HG03575 (cell line): ENCODE measurements around the gene SPON2.

Experiments used
- ATAC-seq: cut with Tn5 transposase; IDR thresholded peaks from one replicate; pipeline ENCODE4 v1.9.1; 2021; ENCODE audit not compliant: unreplicated experiment, insufficient number of reproducible peaks, low FRiP score; ENCODE audit errors: extremely low read depth

Gene SPON2

GRCh38 chr4:1198098-1198844 lies 25.9 kb upstream of the SPON2 start:
- ATAC-seq = no peak

GRCh38 chr4:1196421-1197183 lies 24.2 kb upstream of the SPON2 start:
- ATAC-seq = no peak

GRCh38 chr4:1195891-1196401 lies 23.6 kb upstream of the SPON2 start:
- no peak for ATAC-seq

- no peak for ATAC-seq
Observed at GRCh38 chr4:1195109-1195671, 22.8 kb upstream of the SPON2 start.

- ATAC-seq = no peak
Observed at GRCh38 chr4:1194010-1194900, 21.9 kb upstream of the SPON2 start.

GRCh38 chr4:1193206-1194009 lies 21.0 kb upstream of the SPON2 start:
- no peak for ATAC-seq

GRCh38 chr4:1192493-1193205 lies 20.3 kb upstream of the SPON2 start:
- no peak for ATAC-seq

- no peak for ATAC-seq
Observed at GRCh38 chr4:1192091-1192492, 19.7 kb upstream of the SPON2 start.

- ATAC-seq = no peak
Observed at GRCh38 chr4:1191621-1192020, 19.2 kb upstream of the SPON2 start.

- no peak for ATAC-seq
Observed at GRCh38 chr4:1187182-1187581, 14.8 kb upstream of the SPON2 start.

GRCh38 chr4:1183985-1184773 lies 11.8 kb upstream of the SPON2 start:
- no peak for ATAC-seq

GRCh38 chr4:1182313-1182712 lies 9.9 kb upstream of the SPON2 start:
- no peak for ATAC-seq

GRCh38 chr4:1180663-1181062 lies 8.3 kb upstream of the SPON2 start:
- ATAC-seq = no peak

GRCh38 chr4:1179976-1180375 lies 7.6 kb upstream of the SPON2 start:
- ATAC-seq = no peak

GRCh38 chr4:1179089-1179441 lies 6.7 kb upstream of the SPON2 start:
- no peak for ATAC-seq

- no peak for ATAC-seq
Observed at GRCh38 chr4:1178300-1179088, 6.1 kb upstream of the SPON2 start.
